ENCODE data around the gene NOTCH1. TPM values are rescaled to one million over a fixed set of nuclear protein-coding genes. Genes with fewer than 3 reads are reported as not detected.

NOTCH1 gene
- total and polyA plus RNA-seq, 2 of the 13 experiments (the other 11 are each of a cell fraction or from before 2014, with no cell fraction given), result 0.09 to 0.35 TPM

GRCh38 chr9:136512651-136513071 is 33.2 kb downstream of the NOTCH1 start:
- no peak overlapping the region for H2AFZ ChIP-seq (ENCODE audit: low read length)
- H3K27me3 ChIP-seq (ENCODE audit: control insufficient read depth in 1 of 2, insufficient read depth in 2 of 2, low read length in 2 of 2), result no peaks in the 10 kb centered on the region
- no peaks in the 10 kb centered on the region for H3K79me2 ChIP-seq (ENCODE audit: insufficient read depth, low read length)
- ATAC-seq (no peak), FAIRE-seq (no peak), DNase-seq (ENCODE audit: low spot score) (no peak)
- 82% methylated on average over 2 of the region's 13 CpGs for whole genome bisulfite sequencing (ENCODE audit: low lambda C conversion rate)
- H3K9ac ChIP-seq (ENCODE audit: insufficient read depth, low read depth, low read length), result no peak overlapping the region
- CTCF ChIA-PET (ENCODE audit: low intra/inter-chr PET ratio, low total read pairs), result no interaction called here
- H3K9me3 ChIP-seq (ENCODE audit: low read length), result no peaks in the 10 kb centered on the region
- BruUV-seq (replicated peaks), result no TSS peak
- no peak overlapping the region for H3K4me2 ChIP-seq (ENCODE audit: low read depth, low read length)
- H3K4me1 ChIP-seq (ENCODE audit: insufficient read depth, low read length), result peaks cover 7% of the 10 kb centered on the region; the same call in 1 of the 2 replicates
- intact Hi-C loops (cut with micrococcal nuclease; ENCODE audit: unreplicated experiment), result no loop called here
- in situ Hi-C loops (cut with HindIII; ENCODE audit: extremely low pct_ligation_motif_present, low pct_unique_long_range_greater_than_20kb), result no loop called here
- POLR2A ChIA-PET, result no interaction called here
- H3K27ac ChIP-seq (ENCODE audit: extremely low read length, insufficient read depth, low read length), result no peak overlapping the region
- H3K36me3 ChIP-seq (replicated peaks in 1 of 2; ENCODE audit: control insufficient read depth in 1 of 2, insufficient read depth in 2 of 2, low read length in 2 of 2), result no peaks in the 10 kb centered on the region
- no peak overlapping the region for H3K4me3 ChIP-seq (replicated peaks in 1 of 3; ENCODE audit: insufficient read depth in 1 of 3, low read depth in 2 of 3, low read length in 3 of 3)
- H4K20me1 ChIP-seq (ENCODE audit: insufficient read depth, low read length), result no peaks in the 10 kb centered on the region
- TF ChIP-seq ADNP (CRISPR knock-in tag; IDR thresholded peaks at IDR 0.05) (no peak), ATF7 (IDR thresholded peaks at IDR 0.05) (no peak), ATF7 (CRISPR knock-in tag; IDR thresholded peaks at IDR 0.05) (no peak), ZNF816 (CRISPR knock-in tag; IDR thresholded peaks at IDR 0.05; ENCODE audit: borderline replicate concordance) (no peak), ZNF747 (CRISPR knock-in tag; IDR thresholded peaks at IDR 0.05; ENCODE audit: borderline replicate concordance) (no peak), POGZ (CRISPR knock-in tag; IDR thresholded peaks at IDR 0.05) (no peak), RBM39 (IDR thresholded peaks at IDR 0.05; ENCODE audit: low read depth, low read length, poor library complexity, severe bottlenecking) (no peak), ZNF142 (CRISPR knock-in tag; IDR thresholded peaks at IDR 0.05) (no peak), ZNF10 (CRISPR knock-in tag; IDR thresholded peaks at IDR 0.05; ENCODE audit: borderline replicate concordance, low read depth) (no peak), TFE3 (CRISPR knock-in tag; IDR thresholded peaks at IDR 0.05) (no peak), ZBTB21 (CRISPR knock-in tag; IDR thresholded peaks at IDR 0.05) (no peak), GPN1 (CRISPR knock-in tag; IDR thresholded peaks at IDR 0.05; ENCODE audit: borderline replicate concordance) (no peak), SNAPC4 (CRISPR knock-in tag; IDR thresholded peaks at IDR 0.05) (no peak)
